Kidney epithelial cell (primary cell): ENCODE results near the gene TSLP. TPM values are rescaled to one million over a fixed set of nuclear protein-coding genes. Genes with fewer than 3 reads are reported as not detected.

Source experiments
- DNase-seq: peaks from one replicate; pipeline ENCODE4 v3.0.0-alpha.2; 2010; ENCODE audit warnings: low read depth
- H3K27me3 ChIP-seq: 2 replicates; pipeline ENCODE4 v1.6.0; 2011; ENCODE audit warnings: low read length; ENCODE audit not compliant: control insufficient read depth, insufficient read depth
- H3K36me3 ChIP-seq: 2 replicates; pipeline ENCODE4 v1.5.1; 2011; ENCODE audit warnings: low read length; ENCODE audit not compliant: control insufficient read depth, insufficient read depth
- H3K4me3 ChIP-seq: 2 replicates; pipeline ENCODE4 v1.5.1; 2011; ENCODE audit warnings: low read depth, mild to moderate bottlenecking, control low read depth, low read length
- CTCF ChIP-seq: IDR thresholded peaks from 2 replicates; pipeline ENCODE4 v1.5.1; 2011; ENCODE audit warnings: mild to moderate bottlenecking, moderate library complexity, low read length, control low read depth, inconsistent platforms; ENCODE audit not compliant: insufficient read depth, poor library complexity, severe bottlenecking
- total RNA-seq: library from RNA; depleted of rRNA; stranded (reverse); fragments of >200 nt; gene quantifications from 2 replicates; pipeline ENCODE4 v1.2.3, GENCODE V29; 2015

TSLP gene
- total RNA-seq, 1 donor from 2014 or later: 0.29 TPM

- H3K27me3 ChIP-seq: peaks cover 23% of the 10 kb centered on the region
- DNase-seq: no peak
- peak overlapping the region; percentile 9 for H3K4me3 ChIP-seq
- no peaks in the 10 kb centered on the region for H3K36me3 ChIP-seq
- TF ChIP-seq CTCF: no peak
These were observed 1.0 kb upstream of the TSLP start for GRCh38 chr5:111070272-111071134.

- Histone ChIP-seq H3K36me3 (no peaks in the 10 kb centered on the region), H3K27me3 (peaks cover 23% of the 10 kb centered on the region), H3K4me3 (peak overlapping the region; percentile 46)
- no peak for TF ChIP-seq CTCF
- DNase-seq: no peak
These were observed 1.6 kb downstream of the TSLP start for GRCh38 chr5:111072949-111073682.

- no peak overlapping the region for H3K4me3 ChIP-seq
These were observed 2.7 kb downstream of the TSLP start for GRCh38 chr5:111074244-111074643.

GRCh38 chr5:111075520-111075919, 4.0 kb downstream of the TSLP start:
- no peaks in the 10 kb centered on the region for H3K36me3 ChIP-seq
- TF ChIP-seq CTCF: no peak
- H3K27me3 ChIP-seq: peaks cover 12% of the 10 kb centered on the region
- no peak overlapping the region for H3K4me3 ChIP-seq
- no peak for DNase-seq

More at GRCh38 chr5:111074244-111074643, 2.7 kb downstream of the TSLP start:
- DNase-seq: no peak
- Histone ChIP-seq H3K27me3 (peaks cover 23% of the 10 kb centered on the region), H3K36me3 (no peaks in the 10 kb centered on the region)
- TF ChIP-seq CTCF: no peak

GRCh38 chr5:111076091-111076490, 4.6 kb downstream of the TSLP start:
- no peak for TF ChIP-seq CTCF

More at GRCh38 chr5:111076091-111076490, 4.6 kb downstream of the TSLP start:
- DNase-seq: no peak
- Histone ChIP-seq H3K27me3 (peaks cover 8% of the 10 kb centered on the region), H3K4me3 (no peak overlapping the region), H3K36me3 (no peaks in the 10 kb centered on the region)
